AG08395 (cell line): ENCODE measurements around the gene POLD1.
"Not testable (repeated sequence)": the region's sequence is repeated elsewhere in the genome, so short reads cannot be mapped to it uniquely, and the experiment has no call there.

ENCODE experiments used
- DNase-seq: peaks from one replicate; pipeline ENCODE4 v3.0.0; 2012; ENCODE audit warnings: mixed read lengths, low spot score

The POLD1 gene

GRCh38 chr19:50435627-50436026 lies 51.5 kb downstream of the POLD1 start:
- DNase-seq = no peak

- DNase-seq = no peak
These were observed 53.8 kb downstream of the POLD1 start for GRCh38 chr19:50437862-50438449.

GRCh38 chr19:50439130-50439529 lies 55.0 kb downstream of the POLD1 start:
- not testable (repeated sequence) for DNase-seq

GRCh38 chr19:50444059-50444458 lies 59.9 kb downstream of the POLD1 start:
- DNase-seq = no peak

- DNase-seq = no peak
These were observed 62.9 kb downstream of the POLD1 start for GRCh38 chr19:50447053-50447452.

GRCh38 chr19:50447750-50448149 lies 63.6 kb downstream of the POLD1 start:
- no peak for DNase-seq

- DNase-seq = no peak
These were observed 65.2 kb downstream of the POLD1 start for GRCh38 chr19:50449236-50449899.

GRCh38 chr19:50450369-50451222 lies 66.4 kb downstream of the POLD1 start:
- no peak for DNase-seq

GRCh38 chr19:50451223-50451534 lies 67.0 kb downstream of the POLD1 start:
- no peak for DNase-seq

GRCh38 chr19:50453243-50453642 lies 69.1 kb downstream of the POLD1 start:
- DNase-seq = no peak

- no peak for DNase-seq
These were observed 71.8 kb downstream of the POLD1 start for GRCh38 chr19:50455992-50456391.

- no peak for DNase-seq
These were observed 73.2 kb downstream of the POLD1 start for GRCh38 chr19:50457300-50457699.

GRCh38 chr19:50458396-50459066 lies 74.4 kb downstream of the POLD1 start:
- peak; percentile 24 for DNase-seq

- DNase-seq = no peak
These were observed 74.9 kb downstream of the POLD1 start for GRCh38 chr19:50459067-50459456.

- no peak for DNase-seq
These were observed 75.5 kb downstream of the POLD1 start for GRCh38 chr19:50459638-50460037.

GRCh38 chr19:50460161-50460765 lies 76.1 kb downstream of the POLD1 start:
- DNase-seq = peak; percentile 32

- DNase-seq = peak; percentile 90
These were observed 77.1 kb downstream of the POLD1 start for GRCh38 chr19:50461066-50461875.

GRCh38 chr19:50462970-50463369 lies 78.8 kb downstream of the POLD1 start:
- no peak for DNase-seq

GRCh38 chr19:50464348-50464747 lies 80.2 kb downstream of the POLD1 start:
- DNase-seq = no peak

- no peak for DNase-seq
These were observed 80.9 kb downstream of the POLD1 start for GRCh38 chr19:50465000-50465399.

- peak; percentile 40 for DNase-seq
These were observed 82.0 kb downstream of the POLD1 start for GRCh38 chr19:50465986-50466705.
